NCI-H1105 treated with DMSO at 0.1 percent for 48 hours (cell line): Measurements from ENCODE around the gene ATRNL1.
"Not testable (repeated sequence)": the region's sequence is repeated elsewhere in the genome, so short reads cannot be mapped to it uniquely, and the experiment has no call there.

ENCODE experiments used
- DNase-seq: peaks from one replicate; lab custom pipeline; 2025; lab: John Stamatoyannopoulos, UW

ATRNL1 gene

GRCh38 chr10:115409347-115409746, 316.2 kb downstream of the ATRNL1 start:
- DNase-seq = no peak

GRCh38 chr10:115417585-115418265, 324.6 kb downstream of the ATRNL1 start:
- no peak for DNase-seq

- no peak for DNase-seq
Measured at GRCh38 chr10:115422624-115423023, 329.5 kb downstream of the ATRNL1 start.

GRCh38 chr10:115427611-115428010, 334.4 kb downstream of the ATRNL1 start:
- DNase-seq = no peak

- DNase-seq = peak; percentile 29
Measured at GRCh38 chr10:115432188-115432819, 339.1 kb downstream of the ATRNL1 start.

GRCh38 chr10:115436999-115437398, 343.8 kb downstream of the ATRNL1 start:
- no peak for DNase-seq

- DNase-seq = no peak
Measured at GRCh38 chr10:115441907-115442545, 348.9 kb downstream of the ATRNL1 start.

- no peak for DNase-seq
Measured at GRCh38 chr10:115456812-115457211, 363.6 kb downstream of the ATRNL1 start.

GRCh38 chr10:115483294-115483693, 390.1 kb downstream of the ATRNL1 start:
- DNase-seq = no peak

GRCh38 chr10:115491526-115492140, 398.5 kb downstream of the ATRNL1 start:
- DNase-seq = no peak

- no peak for DNase-seq
Measured at GRCh38 chr10:115503546-115503945, 410.4 kb downstream of the ATRNL1 start.

- no peak for DNase-seq
Measured at GRCh38 chr10:115514895-115515294, 421.7 kb downstream of the ATRNL1 start.

- peak; percentile 76 for DNase-seq
Measured at GRCh38 chr10:115525141-115525540, 432.0 kb downstream of the ATRNL1 start.

GRCh38 chr10:115527682-115528081, 434.5 kb downstream of the ATRNL1 start:
- not testable (repeated sequence) for DNase-seq

- DNase-seq = not testable (repeated sequence)
Measured at GRCh38 chr10:115536401-115536800, 443.2 kb downstream of the ATRNL1 start.

- DNase-seq = no peak
Measured at GRCh38 chr10:115539142-115539762, 446.1 kb downstream of the ATRNL1 start.

GRCh38 chr10:115555887-115556402, 462.8 kb downstream of the ATRNL1 start:
- DNase-seq = no peak

- DNase-seq = no peak
Measured at GRCh38 chr10:115558252-115558651, 465.1 kb downstream of the ATRNL1 start.

- DNase-seq = peak; percentile 0
Measured at GRCh38 chr10:115566867-115567266, 473.7 kb downstream of the ATRNL1 start.

GRCh38 chr10:115572740-115573455, 479.7 kb downstream of the ATRNL1 start:
- no peak for DNase-seq

- DNase-seq = no peak
Measured at GRCh38 chr10:115580239-115580638, 487.1 kb downstream of the ATRNL1 start.
